Epidermal melanocyte (primary cell): ENCODE results near the gene SH3GL3.

ENCODE experiments used
- DNase-seq: peaks from one replicate; pipeline ENCODE4 v3.0.0; 2011; ENCODE audit warnings: low spot score; ENCODE audit not compliant: insufficient read length

SH3GL3 gene

DNA sequence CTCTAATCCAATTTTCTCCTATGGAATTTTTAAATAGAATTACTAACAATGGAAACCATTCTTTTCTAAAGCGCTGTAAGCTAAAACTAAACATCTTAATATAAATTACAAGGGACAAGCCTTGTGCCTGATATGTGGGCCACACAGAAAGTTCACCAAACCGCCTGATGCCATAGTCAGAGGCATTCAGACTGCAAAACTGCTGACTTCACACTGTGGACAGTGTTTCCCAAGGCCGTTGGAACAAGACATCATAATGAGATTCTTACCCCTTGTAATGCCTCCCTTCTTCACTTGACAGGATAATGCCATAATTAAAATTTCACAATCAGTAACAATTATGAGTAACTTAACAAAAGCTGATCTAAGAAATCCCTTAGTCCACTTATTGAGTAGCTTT is 14.9 kb downstream of the SH3GL3 start:
- DNase-seq = no peak

DNA sequence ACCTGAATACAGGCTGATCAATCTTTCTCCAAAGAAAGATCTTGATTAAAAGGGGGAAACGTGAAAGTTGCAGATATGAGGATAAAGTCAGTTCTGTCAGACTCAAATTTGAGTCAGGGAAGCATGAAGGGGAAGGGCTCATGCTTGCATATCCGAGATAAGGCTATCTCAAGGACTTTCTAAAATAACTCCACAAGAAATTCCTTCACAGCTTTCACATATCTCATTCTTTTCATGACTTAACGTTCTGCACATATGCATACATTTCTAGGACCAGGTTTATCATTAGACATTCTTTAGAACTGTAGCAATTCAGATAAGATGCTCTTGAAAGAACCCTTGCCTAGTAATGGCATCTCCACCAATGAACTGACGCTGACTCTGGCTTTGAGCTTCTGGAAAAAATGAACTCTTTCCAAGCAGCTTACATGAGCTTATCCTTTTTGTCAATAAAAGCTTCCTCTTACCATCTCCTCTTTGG is 15.9 kb downstream of the SH3GL3 start:
- no peak for DNase-seq

DNA sequence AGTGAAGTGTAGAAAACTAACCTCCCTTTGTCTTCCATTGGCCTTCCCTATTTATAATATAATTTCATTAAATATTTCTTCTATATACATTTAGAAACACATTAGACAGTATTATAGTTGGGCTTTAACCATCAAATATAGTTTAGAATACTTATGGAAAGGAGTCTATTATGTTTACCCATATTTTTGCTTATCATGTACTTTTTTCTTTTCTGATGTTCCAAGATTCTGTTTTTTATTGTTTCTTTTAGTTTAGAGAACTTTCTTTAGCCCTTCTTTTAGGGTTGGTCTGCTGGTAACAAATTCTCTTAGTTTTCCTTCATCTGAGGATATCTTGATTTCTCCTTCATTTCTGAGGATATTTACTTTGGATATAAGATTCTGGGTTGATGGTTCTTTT is 23.7 kb downstream of the SH3GL3 start:
- no peak for DNase-seq

DNA sequence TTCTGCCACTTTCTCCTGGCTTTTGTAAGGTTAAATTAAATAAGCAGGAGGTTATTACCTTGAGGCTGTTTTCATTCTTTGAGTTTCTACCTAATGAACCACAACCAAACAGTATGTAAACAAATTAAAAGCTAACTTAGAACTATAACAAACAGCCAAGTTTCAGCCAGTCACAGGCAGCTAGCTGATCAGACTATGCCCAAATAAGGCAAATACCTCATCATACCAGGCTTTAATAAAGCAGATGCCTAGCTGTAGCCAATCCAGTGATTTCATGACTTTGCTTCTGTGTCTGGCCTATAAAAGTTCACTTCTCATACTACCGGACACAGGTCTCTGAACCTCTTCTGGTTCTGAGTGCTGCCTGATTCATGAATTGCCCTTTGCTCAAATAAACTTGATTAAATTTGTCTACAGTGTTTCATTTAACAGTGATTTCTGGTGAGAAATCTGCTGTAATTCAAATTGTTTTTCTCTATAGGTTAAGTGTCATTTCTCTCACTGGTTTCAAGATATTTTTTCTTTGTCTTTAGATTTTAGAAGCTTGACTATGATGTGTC is 24.2 kb downstream of the SH3GL3 start:
- no peak for DNase-seq

DNA sequence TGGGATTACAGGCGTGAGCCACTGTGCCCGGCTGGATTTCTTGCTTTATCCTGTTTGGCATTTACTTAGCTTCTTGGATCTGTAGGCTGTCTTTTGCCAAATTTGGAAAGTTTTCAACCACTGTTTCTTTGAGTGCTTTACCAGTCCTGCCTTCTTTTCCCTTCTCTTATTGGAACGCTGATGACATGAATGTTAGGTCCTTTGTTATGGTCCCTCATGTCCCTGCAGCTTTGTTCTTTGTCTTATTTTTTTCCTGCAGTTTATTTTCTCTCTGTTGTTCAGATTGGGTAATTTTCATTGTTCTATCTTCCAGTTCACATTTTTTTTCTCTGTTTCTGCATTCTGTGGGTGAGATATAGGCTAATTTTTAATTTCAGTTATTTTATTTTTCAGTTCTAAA is 25.0 kb downstream of the SH3GL3 start:
- no peak for DNase-seq

DNA sequence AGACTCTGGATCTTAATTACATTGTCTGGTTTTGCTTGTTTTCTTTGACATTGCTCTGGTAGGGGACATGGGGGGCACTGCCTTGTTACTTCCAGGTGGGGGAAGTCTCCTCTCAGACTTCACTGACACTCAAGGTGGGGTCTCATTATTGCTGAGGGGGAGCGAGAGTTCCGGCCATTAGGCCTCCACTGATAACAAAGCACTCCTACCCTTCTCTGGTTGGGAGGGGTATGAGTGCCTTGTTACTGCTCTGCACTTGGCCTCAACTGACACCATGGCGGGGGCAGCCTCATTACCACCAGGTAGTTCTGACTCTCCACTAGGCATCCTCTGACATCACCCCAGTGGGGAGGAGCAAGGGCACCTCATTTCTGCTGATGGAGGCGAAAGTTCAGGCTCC is 25.7 kb downstream of the SH3GL3 start:
- no peak for DNase-seq

DNA sequence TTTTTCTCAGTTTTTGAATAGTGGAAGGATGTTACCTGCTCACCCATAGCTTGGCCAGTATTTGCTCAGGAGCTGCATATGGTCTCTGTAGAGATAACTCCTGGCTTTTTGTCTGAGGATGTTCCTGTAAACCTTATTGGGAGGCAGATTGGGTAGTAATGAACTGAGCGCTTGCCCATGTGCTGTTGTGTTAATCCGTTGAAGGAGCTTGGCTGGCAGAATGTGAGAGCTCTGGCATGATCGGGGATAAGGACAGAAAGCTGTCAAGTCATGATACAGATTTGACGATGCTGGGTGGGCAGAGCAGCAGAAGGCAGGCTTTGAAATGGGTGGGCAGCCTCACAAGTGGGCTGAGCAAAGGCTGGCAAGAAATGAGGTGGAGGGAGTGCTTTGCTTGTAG is 27.4 kb downstream of the SH3GL3 start:
- DNase-seq = no peak

DNA sequence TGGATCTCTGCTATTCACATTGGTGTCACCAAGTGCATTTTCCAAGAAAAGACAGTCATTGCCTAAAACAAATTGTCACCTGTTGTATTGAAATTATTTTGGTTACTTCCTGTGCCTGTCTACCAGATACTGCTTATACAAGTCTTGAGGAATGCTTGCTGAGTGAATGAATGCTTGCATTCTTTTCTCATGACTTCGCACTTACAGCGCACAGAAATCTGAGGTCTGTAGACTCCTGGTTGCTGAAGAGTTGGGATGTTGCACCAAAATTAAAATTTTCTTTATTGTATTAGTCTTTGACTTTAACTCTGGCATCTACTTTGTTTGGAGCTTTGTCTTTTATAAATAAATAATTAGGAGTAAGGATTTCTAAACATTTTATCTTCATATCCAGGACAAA is 28.4 kb downstream of the SH3GL3 start:
- DNase-seq = no peak

DNA sequence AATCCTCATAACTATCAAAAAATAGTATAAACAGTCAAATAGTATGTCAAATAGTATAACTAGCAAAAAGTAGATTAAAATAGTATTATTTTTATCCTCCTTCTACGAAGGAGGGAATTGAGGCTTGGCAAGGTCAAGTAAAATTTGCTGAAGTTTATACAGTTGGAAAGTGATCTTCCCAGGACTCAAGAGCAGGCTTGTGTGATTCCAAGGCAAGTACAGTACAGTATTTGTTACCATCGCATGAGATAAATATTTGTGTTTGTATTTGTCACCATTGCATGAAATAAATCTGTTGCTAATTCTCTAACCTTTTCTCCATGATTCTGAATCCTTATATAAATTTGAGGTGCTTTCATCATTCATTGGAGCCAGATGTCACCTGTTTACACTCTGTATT is 28.9 kb downstream of the SH3GL3 start:
- no peak for DNase-seq

DNA sequence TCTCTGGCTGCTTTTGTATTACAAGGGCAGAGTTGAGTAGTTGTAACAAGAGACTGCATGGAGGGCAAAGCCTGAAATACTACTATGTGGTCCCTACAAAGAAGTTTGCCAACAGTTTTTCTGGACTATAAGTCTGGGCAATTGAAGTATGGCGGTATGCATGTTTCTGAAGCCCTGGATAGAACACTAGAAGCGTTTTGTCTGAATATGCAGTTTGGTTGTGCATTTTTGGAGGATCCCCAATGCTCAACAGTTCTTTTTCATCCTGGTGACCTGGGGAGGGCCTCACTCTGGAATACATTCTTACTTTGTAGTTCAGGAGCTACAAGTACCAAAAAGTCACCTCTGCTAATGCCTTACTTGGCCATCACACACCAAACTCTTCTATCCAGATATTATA is 29.6 kb downstream of the SH3GL3 start:
- no peak for DNase-seq

DNA sequence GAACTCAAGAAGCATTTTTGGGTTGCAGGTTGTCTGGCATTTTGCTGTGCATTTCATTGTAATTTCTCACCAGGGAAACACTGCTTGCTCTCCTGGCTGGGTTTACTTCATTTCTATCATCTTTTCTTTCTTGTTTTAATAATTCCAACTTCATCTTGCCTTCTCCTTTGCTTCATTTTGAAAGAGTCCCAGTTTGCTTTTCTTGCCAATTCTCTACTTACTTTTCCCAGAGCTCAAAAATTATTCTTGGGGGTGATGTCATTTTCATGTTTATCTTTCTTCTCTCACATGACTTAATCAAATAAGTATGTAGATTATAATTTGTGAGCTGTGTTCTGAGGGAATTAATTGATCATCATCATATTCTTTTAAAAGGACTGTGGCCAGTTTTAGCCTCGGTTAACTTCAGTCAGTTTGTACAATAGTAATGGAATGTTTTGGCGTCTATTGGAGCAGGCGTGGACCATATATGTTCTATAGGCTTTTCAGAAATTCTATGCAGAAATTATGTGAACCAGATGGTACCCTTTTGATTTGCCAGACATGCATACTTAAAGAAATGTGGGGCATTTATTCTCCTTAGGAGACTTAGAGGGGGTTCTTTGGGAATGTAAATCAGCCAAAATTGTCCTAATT is 30.1 kb downstream of the SH3GL3 start:
- DNase-seq = no peak

DNA sequence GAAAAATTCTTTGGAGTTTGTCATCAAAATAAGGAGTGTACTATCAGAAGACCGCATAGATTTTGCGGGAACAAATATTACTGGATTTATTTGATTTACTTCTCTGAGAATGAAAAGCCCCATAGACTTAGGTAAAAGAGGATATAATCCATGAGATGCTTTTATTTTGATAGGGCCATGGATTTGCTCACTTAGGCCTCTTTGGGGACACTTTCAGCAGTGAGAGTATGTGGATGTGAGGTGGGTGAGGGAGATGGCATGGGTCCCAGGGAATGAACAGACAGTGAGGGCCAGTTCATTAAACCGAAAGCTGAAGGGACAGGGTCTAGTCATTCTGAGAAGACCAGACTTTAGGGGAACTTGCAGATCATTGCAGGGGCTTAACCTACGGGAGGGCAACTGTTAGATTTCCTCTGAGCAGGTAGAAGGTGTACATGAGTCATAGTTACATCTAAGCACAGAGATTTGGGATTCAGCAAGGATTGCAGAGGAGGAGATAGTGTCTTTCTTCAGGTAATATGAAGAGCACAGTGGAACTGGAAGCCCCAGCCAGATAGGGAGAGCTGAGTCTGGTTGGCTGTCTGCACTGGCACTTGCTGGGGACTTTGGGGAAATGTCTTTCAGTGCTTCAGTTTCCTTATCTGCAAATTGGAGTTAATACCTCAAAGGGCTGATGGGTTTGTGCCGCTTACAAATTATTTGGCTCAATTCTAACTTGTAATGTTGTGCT is 30.8 kb downstream of the SH3GL3 start:
- no peak for DNase-seq

DNA sequence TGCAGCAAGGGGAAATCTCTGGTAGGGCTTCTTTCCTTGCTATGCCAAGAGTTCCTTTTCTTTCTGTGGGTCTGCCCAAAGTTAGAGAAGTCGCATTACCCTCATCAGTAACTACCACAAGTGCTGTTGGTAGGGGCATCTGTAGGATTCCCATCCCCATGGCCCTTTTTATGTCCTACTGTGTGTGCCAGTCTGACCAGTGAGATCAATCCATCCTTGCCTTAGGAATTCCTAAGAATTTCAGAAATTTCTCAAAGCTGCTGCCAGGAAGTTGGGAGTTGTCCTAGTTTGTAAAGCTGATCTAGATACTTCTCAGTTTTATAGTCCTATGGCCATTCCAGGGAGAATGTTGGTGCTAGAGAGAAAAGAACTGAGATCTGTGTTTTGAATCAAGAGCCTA is 36.5 kb downstream of the SH3GL3 start:
- DNase-seq = no peak

DNA sequence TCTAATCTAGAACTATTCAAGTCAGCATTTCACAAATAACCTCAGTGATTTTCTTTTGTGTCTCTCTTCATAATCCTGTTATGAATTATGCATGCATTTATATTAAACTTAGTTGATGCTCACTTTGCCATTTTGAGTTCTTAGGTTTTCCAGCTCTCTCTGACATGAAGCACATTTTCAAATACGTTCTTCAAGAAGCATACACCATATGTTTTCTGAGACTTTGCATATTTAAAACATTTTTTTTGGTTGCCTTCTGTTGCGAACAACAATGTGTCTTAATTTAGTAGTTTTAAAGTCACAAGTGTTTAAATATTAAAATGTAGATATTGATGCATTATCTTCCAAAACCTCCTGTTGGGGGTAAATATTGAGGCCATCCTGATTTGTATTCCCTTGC is 37.5 kb downstream of the SH3GL3 start:
- no peak for DNase-seq

DNA sequence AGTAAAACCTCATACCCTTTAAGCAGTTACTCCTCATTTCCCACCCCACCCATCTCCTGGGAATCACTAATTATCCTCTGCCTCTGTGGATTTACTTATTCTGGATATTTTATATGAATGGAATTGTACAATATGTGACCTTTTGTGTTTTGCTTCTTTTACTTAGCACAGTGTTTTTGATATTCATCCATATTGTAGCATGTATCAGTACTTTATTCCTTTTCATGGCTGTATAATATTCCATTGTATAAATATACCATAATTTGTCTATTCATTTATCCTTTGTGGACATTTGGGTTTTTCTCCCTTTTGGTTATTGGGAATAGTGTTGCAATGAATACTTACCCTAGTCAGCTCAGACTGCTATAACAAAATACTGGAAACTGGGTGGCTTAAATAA is 39.2 kb downstream of the SH3GL3 start:
- no peak for DNase-seq

DNA sequence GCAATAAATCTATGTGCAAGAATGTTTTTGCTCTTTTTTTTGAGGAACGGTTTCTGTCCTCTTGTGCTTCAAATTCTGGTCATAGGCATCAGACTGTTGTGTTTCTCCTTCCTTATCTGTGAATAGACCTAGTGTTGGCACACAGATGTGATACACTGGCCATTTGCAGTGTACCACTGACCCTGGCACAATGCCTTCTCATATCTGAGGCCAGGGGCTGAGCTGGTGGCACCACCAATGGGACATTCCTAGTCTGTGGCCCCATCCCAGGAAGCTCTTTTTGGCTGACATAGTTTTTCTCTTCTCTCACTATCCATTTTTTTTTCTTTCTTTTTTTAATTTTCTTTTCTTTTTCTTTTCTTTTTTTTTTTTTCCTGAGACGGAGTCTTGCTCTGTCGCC is 40.4 kb downstream of the SH3GL3 start:
- no peak for DNase-seq

DNA sequence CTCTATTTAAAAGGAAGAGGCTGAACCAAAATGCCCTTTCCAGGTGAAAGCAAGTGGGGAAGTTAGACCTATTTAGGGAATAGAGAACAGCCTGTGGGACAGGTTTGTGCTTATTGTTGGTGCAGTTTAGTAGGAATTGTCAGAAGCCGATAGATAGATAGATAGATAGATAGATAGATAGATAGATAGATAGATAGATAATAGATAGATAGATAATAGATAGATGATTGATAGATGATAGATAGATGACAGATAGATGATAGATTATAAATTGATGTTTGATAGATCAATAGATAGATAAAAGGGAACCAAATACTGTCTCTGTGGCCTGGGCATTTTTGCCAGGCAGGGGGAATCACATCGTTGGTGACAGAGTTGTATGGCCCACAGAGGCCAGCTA is 42.5 kb downstream of the SH3GL3 start:
- DNase-seq = no peak

DNA sequence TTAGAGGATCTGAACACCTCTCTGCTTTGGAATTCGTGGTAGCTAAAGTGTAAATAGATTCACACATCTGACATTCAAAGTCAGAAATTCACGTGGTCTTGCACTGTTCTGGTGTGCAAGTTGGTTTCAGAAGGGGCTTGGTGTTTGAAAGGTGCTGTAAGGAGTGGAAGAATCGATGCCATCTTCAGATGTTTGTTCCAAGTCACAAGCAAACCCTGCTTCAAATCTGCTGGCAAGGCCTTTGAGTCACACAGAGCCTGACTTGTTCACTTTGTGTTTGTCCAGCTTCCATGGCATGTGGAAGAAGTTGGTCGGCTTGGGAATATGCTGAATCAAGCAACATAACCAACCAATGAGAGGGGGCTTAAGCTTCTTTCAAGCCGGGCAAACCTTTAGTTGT is 44.3 kb downstream of the SH3GL3 start:
- no peak for DNase-seq

DNA sequence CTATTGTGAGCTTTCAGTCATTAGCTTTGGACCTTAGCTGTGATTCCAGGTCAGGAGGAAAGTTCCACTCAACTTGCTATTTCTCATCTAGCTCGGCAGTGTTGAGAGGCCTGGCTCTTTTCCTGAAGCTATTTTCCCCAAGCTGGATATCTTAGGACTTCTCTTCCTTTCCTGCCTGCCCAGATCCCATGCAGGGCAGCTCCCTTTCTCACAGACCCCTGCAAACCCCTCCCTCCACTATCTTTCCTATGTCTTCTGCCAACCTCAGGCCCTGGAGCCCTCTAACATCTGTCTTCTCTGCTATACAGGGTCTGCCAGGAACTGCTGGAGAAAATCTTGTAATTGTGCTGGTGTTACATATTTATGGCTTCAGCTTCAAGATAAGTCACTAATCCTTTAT is 49.6 kb downstream of the SH3GL3 start:
- DNase-seq = no peak

DNA sequence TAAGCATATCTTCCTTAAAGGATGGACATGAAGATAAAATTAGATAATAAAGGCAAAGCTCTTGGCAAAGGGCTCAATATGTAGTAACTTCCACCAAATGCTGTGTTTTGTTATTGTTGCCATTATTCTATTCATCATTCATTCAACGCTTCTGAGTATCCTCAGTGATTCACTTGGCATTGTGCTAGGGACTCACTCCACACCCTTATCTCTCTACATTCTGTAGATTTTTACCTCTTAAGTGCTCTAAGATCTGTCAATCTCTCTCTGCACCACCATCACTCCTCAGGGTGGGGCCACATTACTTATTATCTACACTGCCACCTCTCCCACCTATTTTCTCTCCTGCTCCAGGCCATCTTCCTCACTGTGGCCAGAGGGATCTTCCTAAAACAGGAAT is 51.2 kb downstream of the SH3GL3 start:
- no peak for DNase-seq

DNA sequence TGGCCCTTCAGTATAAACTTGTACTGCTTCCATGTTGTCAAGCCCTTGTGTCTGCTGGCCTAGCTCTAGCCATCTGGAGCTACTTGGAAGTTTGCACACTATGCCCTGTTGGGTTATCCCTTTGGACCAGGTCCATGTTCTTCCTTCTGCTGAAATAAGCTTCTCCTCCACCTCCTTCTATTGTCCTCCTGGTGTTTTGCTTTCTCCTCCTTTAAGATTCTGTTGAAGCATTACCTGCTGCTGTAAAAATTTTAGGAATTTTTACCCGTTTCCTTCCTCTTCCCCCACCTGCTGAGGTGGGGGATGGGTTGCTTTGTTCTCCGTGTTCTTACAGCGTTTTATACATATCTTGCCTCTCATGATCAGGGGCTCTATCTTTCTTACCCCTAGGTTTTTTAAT is 51.7 kb downstream of the SH3GL3 start:
- DNase-seq = no peak

DNA sequence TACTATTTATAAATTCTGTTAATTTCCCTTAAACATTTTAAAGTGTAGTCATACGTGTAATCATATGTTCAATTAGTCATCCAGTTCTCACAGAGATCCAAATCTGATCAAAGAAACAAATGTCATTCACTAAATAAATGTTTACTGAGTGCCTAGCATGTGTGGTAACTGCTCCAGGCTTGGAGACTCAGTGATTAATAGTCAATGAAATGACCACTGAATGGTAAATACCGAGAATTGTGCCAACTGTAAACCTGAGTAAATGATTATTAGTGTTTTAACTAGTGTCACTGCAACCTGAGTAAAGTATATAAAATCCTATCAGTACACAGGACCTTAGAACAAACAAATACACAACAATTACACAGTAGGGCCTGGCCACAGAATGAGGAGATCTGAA is 52.3 kb downstream of the SH3GL3 start:
- DNase-seq = no peak
